ENCODE results near the gene HTR1B.

DNA sequence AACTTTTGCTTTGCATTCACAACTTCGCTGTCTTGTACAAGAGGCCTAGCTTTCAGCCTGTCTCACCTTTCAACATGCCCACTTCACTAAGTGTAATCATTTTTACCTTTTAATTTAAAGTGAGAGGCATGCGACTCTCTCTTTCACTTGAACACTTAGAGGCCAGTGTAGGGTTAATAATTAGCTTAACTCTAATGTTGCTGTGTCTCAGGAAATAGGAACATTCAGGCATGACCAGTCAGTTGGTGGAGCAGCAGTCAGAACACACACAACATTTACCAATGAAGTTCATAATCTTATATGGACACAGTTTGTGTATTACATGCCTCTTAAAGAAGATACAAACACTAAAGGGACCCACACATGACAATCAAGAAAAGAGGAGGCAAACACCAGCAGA is 47.6 kb downstream of the HTR1B start:
- TF ChIP-seq, protein P1, sequence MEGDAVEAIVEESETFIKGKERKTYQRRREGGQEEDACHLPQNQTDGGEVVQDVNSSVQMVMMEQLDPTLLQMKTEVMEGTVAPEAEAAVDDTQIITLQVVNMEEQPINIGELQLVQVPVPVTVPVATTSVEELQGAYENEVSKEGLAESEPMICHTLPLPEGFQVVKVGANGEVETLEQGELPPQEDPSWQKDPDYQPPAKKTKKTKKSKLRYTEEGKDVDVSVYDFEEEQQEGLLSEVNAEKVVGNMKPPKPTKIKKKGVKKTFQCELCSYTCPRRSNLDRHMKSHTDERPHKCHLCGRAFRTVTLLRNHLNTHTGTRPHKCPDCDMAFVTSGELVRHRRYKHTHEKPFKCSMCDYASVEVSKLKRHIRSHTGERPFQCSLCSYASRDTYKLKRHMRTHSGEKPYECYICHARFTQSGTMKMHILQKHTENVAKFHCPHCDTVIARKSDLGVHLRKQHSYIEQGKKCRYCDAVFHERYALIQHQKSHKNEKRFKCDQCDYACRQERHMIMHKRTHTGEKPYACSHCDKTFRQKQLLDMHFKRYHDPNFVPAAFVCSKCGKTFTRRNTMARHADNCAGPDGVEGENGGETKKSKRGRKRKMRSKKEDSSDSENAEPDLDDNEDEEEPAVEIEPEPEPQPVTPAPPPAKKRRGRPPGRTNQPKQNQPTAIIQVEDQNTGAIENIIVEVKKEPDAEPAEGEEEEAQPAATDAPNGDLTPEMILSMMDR (conservative IDR thresholded peaks at IDR 0.05 in 1 of 2, IDR thresholded peaks at IDR 0.05 in 1 of 2; ENCODE audit: extremely low read depth in 1 of 2, insufficient read depth in 1 of 2, low read depth in 1 of 2, low read length in 2 of 2) = no peak
- TF ChIP-seq EZH2 (IDR thresholded peaks at IDR 0.05; ENCODE audit: borderline replicate concordance, low read length) = no peak

Data from mammary epithelial cell (primary cell).